CD4-positive, alpha-beta memory T cell (primary cell): Measurements from ENCODE around the gene AREL1. TPM values are rescaled to one million over a fixed set of nuclear protein-coding genes. Genes with fewer than 3 reads are reported as not detected.

Experiments used
- CTCF ChIA-PET: fragments of 350-600 bp; sonication (Branson Sonifier 250); formaldehyde crosslinking; loops from one replicate; lab custom pipeline; 2021; ENCODE audit warnings: inconsistent platforms; ENCODE audit not compliant: partially characterized antibody; lab: Charles Lee
- POLR2A ChIA-PET: fragments of 350-600 bp; sonication (Branson Sonifier 250); formaldehyde crosslinking; loops from one replicate; lab custom pipeline; 2021; ENCODE audit not compliant: partially characterized antibody; lab: Charles Lee
- DNase-seq, 5 donors: peaks; one replicate each; pipeline versions ENCODE4 v3.0.0 to v3.0.0-alpha.2; 2020 to 2022; ENCODE audit warnings: mixed read lengths in 1 of 5
- H3K27ac ChIP-seq: one replicate; pipeline ENCODE4 v1.7.0; 2013; ENCODE audit warnings: low read depth, low read length
- H3K27me3 ChIP-seq: 2 replicates; pipeline ENCODE4 v1.7.0; 2013; ENCODE audit warnings: mild to moderate bottlenecking, low read length, moderate library complexity; ENCODE audit not compliant: insufficient read depth
- H3K36me3 ChIP-seq: 2 replicates; pipeline ENCODE4 v1.7.0; 2013; ENCODE audit warnings: mild to moderate bottlenecking, low read length, moderate library complexity; ENCODE audit not compliant: insufficient read depth
- H3K4me1 ChIP-seq: 2 replicates; pipeline ENCODE4 v1.7.0; 2013; ENCODE audit warnings: mild to moderate bottlenecking, low read length, moderate library complexity; ENCODE audit not compliant: insufficient read depth
- H3K4me3 ChIP-seq, 2 donors: one replicate each; pipeline ENCODE4 v1.7.0; 2013; ENCODE audit warnings: low read length in 2 of 2, mild to moderate bottlenecking in 1 of 2
- H3K9me3 ChIP-seq, 2 donors: one replicate each; pipeline ENCODE4 v1.7.0; 2013; ENCODE audit warnings: low read length in 2 of 2, control low read depth in 1 of 2; ENCODE audit not compliant: control insufficient read depth in 1 of 2
- H3K27ac Mint-ChIP-seq, 7 donors: one replicate each; pipeline ENCODE4 v1.8.0; 2020 to 2021; ENCODE audit warnings: mixed read lengths in 7 of 7, mild to moderate bottlenecking in 6 of 7, inconsistent platforms in 3 of 7, moderate library complexity in 3 of 7
- H3K27me3 Mint-ChIP-seq, 2 donors: one replicate each; pipeline ENCODE4 v1.8.0; 2020 to 2021; ENCODE audit warnings: mixed read lengths in 2 of 2
- H3K36me3 Mint-ChIP-seq, 2 donors: one replicate each; pipeline ENCODE4 v1.8.0; 2020 to 2021; ENCODE audit warnings: mixed read lengths in 2 of 2, inconsistent platforms in 1 of 2, mild to moderate bottlenecking in 1 of 2
- H3K4me1 Mint-ChIP-seq, 4 donors: one replicate each; pipeline ENCODE4 v1.8.0; 2020 to 2021; ENCODE audit warnings: mixed read lengths in 4 of 4, mild to moderate bottlenecking in 1 of 4
- H3K4me3 Mint-ChIP-seq, 8 donors: one replicate each; pipeline ENCODE4 v1.8.0; 2020 to 2021; ENCODE audit warnings: mixed read lengths in 8 of 8, mild to moderate bottlenecking in 7 of 8, moderate library complexity in 6 of 8, inconsistent platforms in 3 of 8
- H3K9me3 Mint-ChIP-seq, 8 donors: one replicate each; pipeline ENCODE4 v1.8.0; 2020 to 2021; ENCODE audit warnings: mixed read lengths in 8 of 8, mild to moderate bottlenecking in 5 of 8, inconsistent platforms in 3 of 8, moderate library complexity in 1 of 8
- intact Hi-C: fragments of 100-400 bp; cut with micrococcal nuclease; formaldehyde crosslinking; loops from one replicate; pipeline ENCODE4 v1.15.1; 2023
- polyA plus RNA-seq, 2 donors: library from polyadenylated mRNA; unstranded; fragments of 300-500 nt; fragmentation: Illumina TruSeq; gene quantifications; one replicate each; pipeline ENCODE4 v1.2.3, GENCODE V29; 2021
- total RNA-seq, 2 experiments: library from RNA; stranded (reverse); gene quantifications; one replicate each; pipeline ENCODE4 v1.2.3, GENCODE V29; 2021

Gene AREL1
- total and polyA plus RNA-seq, 4 experiments from 2014 or later, result 16.2 to 46.1 (median 34.3) TPM

DNA sequence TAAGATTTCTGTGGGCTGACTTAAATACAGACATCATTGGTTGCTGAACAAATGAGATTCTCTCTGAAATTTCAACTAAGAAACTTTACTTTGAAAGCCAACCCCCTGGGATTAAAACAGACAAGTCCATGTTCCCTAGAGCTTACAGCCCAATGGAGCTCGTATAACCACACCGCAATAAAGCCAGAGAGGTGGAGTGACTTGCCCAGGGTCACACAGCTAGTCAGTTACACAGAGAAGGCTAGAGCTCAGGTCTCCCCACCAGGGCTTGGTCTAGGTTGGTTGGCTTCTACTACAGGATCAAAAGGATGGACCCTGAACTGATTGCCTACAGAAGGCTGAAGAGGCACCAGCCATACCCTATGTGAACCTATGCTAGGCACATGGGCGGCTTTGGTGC lies 92.0 kb downstream of the AREL1 start:
- ChIA-PET CTCF (interaction anchor here (2.6 to 4.3 kb wide), 2 partner anchors 9 to 12 kb away, joined by 12 to 21 read pairs; partner anchors contain the start of gene LTBP2), POLR2A (no interaction called here)
- Mint-ChIP-seq H3K27ac (peak overlapping the region in 4 of 7 donors; percentile 25 to 83 (median 71)), H3K27me3 (peaks cover 0 to 2% of the 10 kb centered on the region in 2 donors), H3K9me3 (no peaks in the 10 kb centered on the region), H3K36me3 (peaks cover 0 to 4% of the 10 kb centered on the region in 2 donors), H3K4me3 (peak overlapping the region in 2 of 8 donors; percentile 60 to 73), H3K4me1 (peaks cover 30 to 58% (median 44%) of the 10 kb centered on the region in 4 donors)
- H3K4me3 ChIP-seq, result no peak overlapping the region
- no peaks in the 10 kb centered on the region for H3K36me3 ChIP-seq
- no peaks in the 10 kb centered on the region for H3K9me3 ChIP-seq
- intact Hi-C loops, result no loop called here
- peaks cover 47% of the 10 kb centered on the region for H3K4me1 ChIP-seq
- no peak overlapping the region for H3K27ac ChIP-seq
- no peak for DNase-seq
- no peaks in the 10 kb centered on the region for H3K27me3 ChIP-seq

DNA sequence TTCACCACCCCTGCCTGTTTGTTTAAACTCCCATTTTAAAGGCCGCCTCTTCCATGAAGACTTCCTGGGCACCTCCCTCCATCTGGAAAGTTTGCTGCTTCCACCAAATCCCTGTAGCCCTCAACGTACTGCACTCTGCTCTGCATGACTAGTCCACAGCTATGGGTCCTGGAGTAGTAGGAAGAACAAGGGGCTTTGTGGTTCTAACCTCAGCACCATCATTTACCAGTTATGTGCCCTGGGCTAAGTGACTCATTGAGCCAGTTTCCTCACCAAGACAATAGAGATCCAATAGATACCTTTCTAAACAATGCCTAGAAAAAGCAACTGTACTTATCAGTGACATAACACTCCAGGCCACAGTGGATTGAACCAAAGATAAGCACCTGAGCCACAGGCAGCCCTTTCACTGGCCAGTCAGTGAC lies 92.4 kb downstream of the AREL1 start:
- peaks cover 30 to 62% (median 48%) of the 10 kb centered on the region in 4 donors for H3K4me1 Mint-ChIP-seq

GRCh38 chr14:74619672-74620131 lies 93.2 kb downstream of the AREL1 start:
- peaks cover 53% of the 10 kb centered on the region for H3K4me1 ChIP-seq
- Mint-ChIP-seq H3K4me3 (peak overlapping the region in 4 of 8 donors; percentile 25 to 73 (median 46)), H3K27me3 (peaks cover 0 to 2% of the 10 kb centered on the region in 2 donors), H3K4me1 (peaks cover 35 to 70% (median 53%) of the 10 kb centered on the region in 4 donors), H3K27ac (peak overlapping the region in 6 of 7 donors; percentile 13 to 98 (median 72)), H3K36me3 (peaks cover 0 to 4% of the 10 kb centered on the region in 2 donors), H3K9me3 (no peaks in the 10 kb centered on the region)
- no peak for DNase-seq
- CTCF ChIA-PET, result interaction anchor here (2.6 to 3.4 kb wide), 3 partner anchors 8 to 143 kb away, joined by 12 to 45 read pairs (median 19); partner anchors contain the start of genes LTBP2 and YLPM1
- intact Hi-C loops, result loop anchor here (2.0 to 10.0 kb wide), 2 partner anchors 127 to 1045 kb away; partner anchors contain the start of genes ERG28, ISCA2, NPC2 and TTLL5
- no peaks in the 10 kb centered on the region for H3K9me3 ChIP-seq
- no peaks in the 10 kb centered on the region for H3K27me3 ChIP-seq
- H3K36me3 ChIP-seq, result no peaks in the 10 kb centered on the region
- POLR2A ChIA-PET, result interaction anchor here (0.9 to 2.7 kb wide), 4 partner anchors 12 to 144 kb away, joined by 3 to 16 read pairs (median 6); partner anchors contain the start of gene YLPM1
- no peak overlapping the region for H3K27ac ChIP-seq
- H3K4me3 ChIP-seq, result no peak overlapping the region

More for the DNA sequence above, 92.4 kb downstream of the AREL1 start:
- DNase-seq, result peak in 4 of 5 donors; percentile 10 to 65 (median 32)
- H3K9me3 ChIP-seq, result no peaks in the 10 kb centered on the region
- peaks cover 47% of the 10 kb centered on the region for H3K4me1 ChIP-seq
- POLR2A ChIA-PET, result interaction anchor here (2.0 kb wide), 1 partner anchor 12 kb away, joined by 8 read pairs; no protein-coding TSS in a partner anchor
- Mint-ChIP-seq H3K27me3 (peaks cover 0 to 2% of the 10 kb centered on the region in 2 donors), H3K4me3 (peak overlapping the region in 4 of 8 donors; percentile 33 to 73 (median 62)), H3K27ac (peak overlapping the region; percentile 25 to 83 (median 75)), H3K9me3 (no peaks in the 10 kb centered on the region), H3K36me3 (peaks cover 0 to 4% of the 10 kb centered on the region in 2 donors)
- H3K27ac ChIP-seq, result no peak overlapping the region
- CTCF ChIA-PET, result interaction anchor here (2.6 to 4.3 kb wide), 3 partner anchors 8 to 142 kb away, joined by 12 to 21 read pairs (median 19); partner anchors contain the start of genes LTBP2 and YLPM1
- no peaks in the 10 kb centered on the region for H3K36me3 ChIP-seq
- H3K4me3 ChIP-seq, result no peak overlapping the region
- intact Hi-C loops, result no loop called here
- no peaks in the 10 kb centered on the region for H3K27me3 ChIP-seq

- H3K36me3 ChIP-seq, result no peaks in the 10 kb centered on the region
- ChIA-PET CTCF (interaction anchor here (0.5 to 3.4 kb wide), 20 partner anchors 8 to 361 kb away, joined by 3 to 45 read pairs (median 4); partner anchors contain the start of genes AREL1, FCF1, NPC2 and YLPM1), POLR2A (interaction anchor here (0.6 to 2.7 kb wide), 17 partner anchors 9 to 1043 kb away, joined by 3 to 16 read pairs (median 4); partner anchors contain the start of genes ERG28, ISCA2, NPC2 and TTLL5)
- H3K4me1 ChIP-seq, result peaks cover 57% of the 10 kb centered on the region
- no peaks in the 10 kb centered on the region for H3K9me3 ChIP-seq
- H3K4me3 ChIP-seq, result peak overlapping the region; percentile 31 to 51
- Mint-ChIP-seq H3K36me3 (no peaks in the 10 kb centered on the region), H3K27ac (peak overlapping the region; percentile 88 to 98 (median 93)), H3K4me3 (peak overlapping the region; percentile 70 to 89 (median 82)), H3K4me1 (peaks cover 41 to 79% (median 60%) of the 10 kb centered on the region in 4 donors), H3K27me3 (peaks cover 4 to 5% of the 10 kb centered on the region in 2 donors), H3K9me3 (no peaks in the 10 kb centered on the region)
- peak overlapping the region; percentile 51 for H3K27ac ChIP-seq
- intact Hi-C loops, result loop anchor here (1.0 to 10.0 kb wide), 3 partner anchors 9 to 1046 kb away; partner anchors contain the start of genes ERG28, ISCA2, NPC2 and TTLL5
- H3K27me3 ChIP-seq, result no peaks in the 10 kb centered on the region
- DNase-seq, result peak; percentile 69 to 87 (median 70)
Observed at GRCh38 chr14:74618078-74618952, 94.6 kb downstream of the AREL1 start.

GRCh38 chr14:74616996-74617700 lies 95.7 kb downstream of the AREL1 start:
- Mint-ChIP-seq H3K27ac (peak overlapping the region in 5 of 7 donors; percentile 20 to 98 (median 94)), H3K4me1 (peaks cover 41 to 79% (median 60%) of the 10 kb centered on the region in 4 donors), H3K4me3 (peak overlapping the region in 2 of 8 donors; percentile 81 to 89), H3K9me3 (no peaks in the 10 kb centered on the region), H3K27me3 (peaks cover 4 to 5% of the 10 kb centered on the region in 2 donors), H3K36me3 (no peaks in the 10 kb centered on the region)
- Histone ChIP-seq H3K36me3 (no peaks in the 10 kb centered on the region), H3K9me3 (no peaks in the 10 kb centered on the region), H3K27ac (no peak overlapping the region), H3K4me1 (peaks cover 59% of the 10 kb centered on the region), H3K27me3 (no peaks in the 10 kb centered on the region), H3K4me3 (no peak overlapping the region)
- ChIA-PET POLR2A (interaction anchor here (0.8 to 2.7 kb wide), 4 partner anchors 8 to 146 kb away, joined by 3 to 16 read pairs (median 12); partner anchors contain the start of genes ISCA2, NPC2 and YLPM1), CTCF (interaction anchor here (0.6 to 3.4 kb wide), 10 partner anchors 8 to 288 kb away, joined by 3 to 45 read pairs (median 4); partner anchors contain the start of genes AREL1, FCF1 and YLPM1)
- intact Hi-C loops, result loop anchor here (10.0 kb wide), 1 partner anchor 1048 kb away; the partner anchor contains the start of genes ERG28 and TTLL5
- DNase-seq, result no peak

- DNase-seq, result no peak
- POLR2A ChIA-PET, result interaction anchor here (2.4 kb wide), 1 partner anchor 123 kb away, joined by 9 read pairs; the partner anchor contains the start of genes ISCA2 and NPC2
- H3K4me1 ChIP-seq, result peaks cover 60% of the 10 kb centered on the region
- H3K9me3 ChIP-seq, result no peaks in the 10 kb centered on the region
- H3K27me3 ChIP-seq, result no peaks in the 10 kb centered on the region
- no peaks in the 10 kb centered on the region for H3K36me3 ChIP-seq
- intact Hi-C loops, result loop anchor here (10.0 kb wide), 1 partner anchor 1048 kb away; the partner anchor contains the start of genes ERG28 and TTLL5
- H3K27ac ChIP-seq, result no peak overlapping the region
- Mint-ChIP-seq H3K4me1 (peaks cover 41 to 72% (median 59%) of the 10 kb centered on the region in 4 donors), H3K9me3 (no peaks in the 10 kb centered on the region), H3K27me3 (peaks cover 4 to 5% of the 10 kb centered on the region in 2 donors), H3K27ac (peak overlapping the region in 5 of 7 donors; percentile 20 to 72 (median 53)), H3K4me3 (peak overlapping the region in 1 of 8 donors; percentile 30), H3K36me3 (no peaks in the 10 kb centered on the region)
- CTCF ChIA-PET, result interaction anchor here (0.6 to 3.4 kb wide), 5 partner anchors 7 to 192 kb away, joined by 3 to 45 read pairs (median 3); partner anchors contain the start of gene YLPM1
- no peak overlapping the region for H3K4me3 ChIP-seq
Observed at GRCh38 chr14:74616507-74616906, 96.4 kb downstream of the AREL1 start.
